HepG2 (cell line): ENCODE results near the gene OBSL1. TPM values are rescaled to one million over a fixed set of nuclear protein-coding genes. Genes with fewer than 3 reads are reported as not detected.

ENCODE experiments used
- FOXA1 ChIP-seq, 2 experiments: fragments of 450-650 bp in 1 of 2; sonication (generic) in 1 of 2; formaldehyde crosslinking in 1 of 2; IDR thresholded peaks; 2 replicates each; pipeline versions ENCODE4 v1.4.0 to v1.6.1; 2016 to 2020; ENCODE audit warnings: missing genetic modification reagents in 1 of 2
- IKZF4 ChIP-seq: sonication (generic); formaldehyde crosslinking; IDR thresholded peaks from 2 replicates; pipeline ENCODE4 v1.5.1; 2020; ENCODE audit warnings: borderline replicate concordance, mild to moderate bottlenecking, low read depth, missing genetic modification reagents; ENCODE audit errors: not compliant biosample characterization
- KDM1A ChIP-seq: IDR thresholded peaks from 2 replicates; pipeline ENCODE4 v1.6.1; 2016; ENCODE audit warnings: missing compliant biosample characterization
- KDM6A ChIP-seq: IDR thresholded peaks from 2 replicates; pipeline ENCODE4 v1.6.1; 2016; ENCODE audit warnings: low read depth
- KLF6 ChIP-seq: IDR thresholded peaks from 2 replicates; pipeline ENCODE4 v1.8.0; 2016; ENCODE audit warnings: missing biosample characterization, missing genetic modification reagents
- MAFG ChIP-seq: sonication (generic); formaldehyde crosslinking; IDR thresholded peaks from 2 replicates; pipeline ENCODE4 v1.5.1; 2020; ENCODE audit warnings: mild to moderate bottlenecking, missing genetic modification reagents
- MXD3 ChIP-seq: IDR thresholded peaks from 2 replicates; pipeline ENCODE4 v1.6.1; 2016; ENCODE audit warnings: mild to moderate bottlenecking, missing biosample characterization, missing genetic modification reagents
- POLR2AphosphoS5 ChIP-seq: IDR thresholded peaks from 2 replicates; pipeline ENCODE4 v1.6.1; 2012; ENCODE audit warnings: low read depth, low read length
- PRMT3 ChIP-seq: sonication (generic); formaldehyde crosslinking; IDR thresholded peaks from 2 replicates; pipeline ENCODE4 v1.8.1; 2022; ENCODE audit warnings: low read depth, mild to moderate bottlenecking, moderate library complexity, missing genetic modification reagents, borderline replicate concordance
- SNAI1 ChIP-seq: sonication (generic); formaldehyde crosslinking; IDR thresholded peaks from 2 replicates; pipeline ENCODE4 v1.5.0; 2020; ENCODE audit warnings: mild to moderate bottlenecking, missing genetic modification reagents, borderline replicate concordance
- SPEN ChIP-seq: sonication (generic); formaldehyde crosslinking; IDR thresholded peaks from 2 replicates; pipeline ENCODE4 v1.5.1; 2020; ENCODE audit warnings: low read depth, mild to moderate bottlenecking, missing genetic modification reagents
- SSRP1 ChIP-seq: IDR thresholded peaks from 2 replicates; pipeline ENCODE4 v1.6.1; 2016; ENCODE audit warnings: control low read depth
- STAT5B ChIP-seq: sonication (generic); formaldehyde crosslinking; IDR thresholded peaks from 2 replicates; pipeline ENCODE4 v1.4.0; 2020; ENCODE audit warnings: missing genetic modification reagents
- TGIF2 ChIP-seq: IDR thresholded peaks from 2 replicates; pipeline ENCODE4 v1.6.1; 2016; ENCODE audit warnings: control low read depth, missing compliant biosample characterization
- TP53 ChIP-seq: sonication (generic); formaldehyde crosslinking; conservative IDR thresholded peaks from 2 replicates; pipeline ENCODE4 v1.4.0; 2020; ENCODE audit warnings: missing genetic modification reagents
- ZBTB4 ChIP-seq: sonication (generic); formaldehyde crosslinking; IDR thresholded peaks from 2 replicates; pipeline ENCODE4 v1.4.0; 2020; ENCODE audit warnings: missing genetic modification reagents, mild to moderate bottlenecking, borderline replicate concordance
- ZNF281 ChIP-seq: sonication (generic); formaldehyde crosslinking; IDR thresholded peaks from 2 replicates; pipeline ENCODE4 v1.4.0; 2020; ENCODE audit warnings: missing genetic modification reagents, borderline replicate concordance
- ZNF670 ChIP-seq: sonication (generic); formaldehyde crosslinking; IDR thresholded peaks from 2 replicates; pipeline ENCODE4 v1.8.0; 2022; ENCODE audit warnings: mild to moderate bottlenecking, missing genetic modification reagents, borderline replicate concordance
- ZNF672 ChIP-seq: sonication (generic); formaldehyde crosslinking; IDR thresholded peaks from 2 replicates; pipeline ENCODE4 v1.8.1; 2022; ENCODE audit warnings: missing genetic modification reagents
- ZXDC ChIP-seq: sonication (generic); formaldehyde crosslinking; IDR thresholded peaks from 2 replicates; pipeline ENCODE4 v1.5.0; 2020; ENCODE audit warnings: mild to moderate bottlenecking, missing genetic modification reagents
- polyA plus RNA-seq, 8 experiments: library from polyadenylated mRNA; depleted of rRNA in 3 of 8; stranded (reverse) in 7 of 8; unstranded in 1 of 8; fragments of >200 nt; fragmentation: Illumina TruSeq in 4 of 8; extraction: Trizol in 4 of 8; gene quantifications; 2 replicates each; pipeline versions ENCODE4 v1.2.1 to v1.2.3, GENCODE V29; 2011 to 2016; ENCODE audit warnings: low read depth in 4 of 8, missing spikeins in 1 of 8, mixed read lengths in 1 of 8; ENCODE audit not compliant: insufficient read depth in 1 of 8
- total RNA-seq, 5 experiments: library from RNA; depleted of rRNA; stranded (reverse); fragments of >200 nt; fragmentation: Illumina TruSeq; extraction: Trizol; gene quantifications; 2 replicates each; pipeline ENCODE4 v1.2.3, GENCODE V29; 2016; ENCODE audit warnings: low read depth in 1 of 5

OBSL1 gene
- total and polyA plus RNA-seq, 2 of the 13 experiments (the other 11 are each of a cell fraction or from before 2014, with no cell fraction given), result 86.7 to 218 TPM

GRCh38 chr2:219570194-219570923 lies 980 bp downstream of the OBSL1 start (continued):
- TF ChIP-seq ZNF281, result 0 out of 2 replicates have a peak, but pooled peaks have one; percentile 4
- no peak for TF ChIP-seq IKZF4 (CRISPR knock-in tag)
- TF ChIP-seq TGIF2, result peak; percentile 17; the same call in 1 of the 2 replicates
- TF ChIP-seq ZBTB4, result peak; percentile 86
- TF ChIP-seq TP53 (CRISPR knock-in tag), result no peak
- 0 out of 2 replicates have a peak, but pooled peaks have one; percentile 71 for TF ChIP-seq PRMT3 (CRISPR knock-in tag)
- no peak for TF ChIP-seq SNAI1
- 0 out of 2 replicates have a peak, but pooled peaks have one; percentile 53 for TF ChIP-seq MXD3 (CRISPR knock-in tag)
- TF ChIP-seq ZNF670 (CRISPR knock-in tag), result peak; percentile 64; the same call in 1 of the 2 replicates
- no peak for TF ChIP-seq KDM6A (CRISPR knock-in tag)
- no peak; the same call in none of the 2 replicates for TF ChIP-seq SSRP1 (CRISPR knock-in tag)
- no peak for TF ChIP-seq FOXA1 (IDR thresholded peaks at IDR 0.05)
- 0 out of 2 replicates have a peak, but pooled peaks have one; percentile 7 for TF ChIP-seq FOXA1 (CRISPR knock-in tag; IDR thresholded peaks at IDR 0.05)
- TF ChIP-seq KLF6 (CRISPR knock-in tag), result peak; percentile 57
- TF ChIP-seq POLR2AphosphoS5, result peak; percentile 30; the same call in 1 of the 2 replicates
- TF ChIP-seq ZXDC (CRISPR knock-in tag), result peak; percentile 72
- TF ChIP-seq ZNF672, result no peak
- no peak for TF ChIP-seq STAT5B (CRISPR knock-in tag)
- TF ChIP-seq KDM1A, result no peak
- TF ChIP-seq SPEN (CRISPR knock-in tag), result peak; percentile 16; the same call in 1 of the 2 replicates
- TF ChIP-seq MAFG (CRISPR knock-in tag), result no peak
